ENCODE results near the gene G6PC3. TPM values are rescaled to one million over a fixed set of nuclear protein-coding genes. Genes with fewer than 3 reads are reported as not detected.

The G6PC3 gene
- total RNA-seq, 2 donors from 2014 or later = 88.8 to 129 TPM

DNA sequence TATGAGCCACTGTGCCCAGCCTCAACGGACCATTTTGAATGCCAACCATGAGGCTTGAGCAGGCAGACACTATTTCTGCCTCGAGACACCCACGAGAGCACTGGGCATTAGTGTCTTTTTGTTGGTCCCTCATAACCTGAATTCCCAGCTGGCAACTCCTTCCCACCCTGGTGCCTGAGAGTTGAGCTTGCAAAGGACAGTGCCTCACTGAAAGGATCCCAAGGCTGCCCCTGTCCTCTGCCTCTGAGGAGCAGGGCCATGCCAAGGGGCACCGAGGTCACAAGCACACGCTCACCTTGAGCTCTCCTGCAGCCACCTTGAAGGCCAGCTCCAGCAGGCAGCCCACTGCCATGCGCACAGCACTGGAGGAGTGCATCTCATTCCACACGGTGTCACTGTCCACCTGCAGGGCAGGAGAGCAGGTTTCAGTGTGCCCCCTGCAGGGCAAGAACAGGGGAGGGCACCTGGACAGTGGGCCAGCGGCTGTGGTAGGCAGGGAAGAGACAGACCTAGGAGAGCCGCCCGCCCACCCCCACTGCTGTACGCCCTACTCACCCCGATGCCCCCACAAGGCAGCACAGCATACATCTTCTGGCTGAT lies 12.8 kb downstream of the G6PC3 start:
- no peak overlapping the region for H3K9ac ChIP-seq (ENCODE audit: extremely low read depth, low read length, poor library complexity, severe bottlenecking)
- no peaks in the 10 kb centered on the region for H3K9me3 ChIP-seq (ENCODE audit: control insufficient read depth, low read length)
- Mint-ChIP-seq H3K36me3 (ENCODE audit: low read depth) (peaks cover 59% of the 10 kb centered on the region), H3K9me3 (no peaks in the 10 kb centered on the region), H3K27me3 (ENCODE audit: insufficient read depth) (no peaks in the 10 kb centered on the region), H3K27ac (no peak overlapping the region), H3K4me3 (no peak overlapping the region), H3K4me1 (peaks cover 21% of the 10 kb centered on the region)
- peaks cover 6% of the 10 kb centered on the region for H3K4me1 ChIP-seq (ENCODE audit: control insufficient read depth, insufficient read depth, low read length)
- H3K36me3 ChIP-seq (ENCODE audit: control insufficient read depth, insufficient read depth, low read length) = peaks cover 49% of the 10 kb centered on the region
- TF ChIP-seq, protein P1, sequence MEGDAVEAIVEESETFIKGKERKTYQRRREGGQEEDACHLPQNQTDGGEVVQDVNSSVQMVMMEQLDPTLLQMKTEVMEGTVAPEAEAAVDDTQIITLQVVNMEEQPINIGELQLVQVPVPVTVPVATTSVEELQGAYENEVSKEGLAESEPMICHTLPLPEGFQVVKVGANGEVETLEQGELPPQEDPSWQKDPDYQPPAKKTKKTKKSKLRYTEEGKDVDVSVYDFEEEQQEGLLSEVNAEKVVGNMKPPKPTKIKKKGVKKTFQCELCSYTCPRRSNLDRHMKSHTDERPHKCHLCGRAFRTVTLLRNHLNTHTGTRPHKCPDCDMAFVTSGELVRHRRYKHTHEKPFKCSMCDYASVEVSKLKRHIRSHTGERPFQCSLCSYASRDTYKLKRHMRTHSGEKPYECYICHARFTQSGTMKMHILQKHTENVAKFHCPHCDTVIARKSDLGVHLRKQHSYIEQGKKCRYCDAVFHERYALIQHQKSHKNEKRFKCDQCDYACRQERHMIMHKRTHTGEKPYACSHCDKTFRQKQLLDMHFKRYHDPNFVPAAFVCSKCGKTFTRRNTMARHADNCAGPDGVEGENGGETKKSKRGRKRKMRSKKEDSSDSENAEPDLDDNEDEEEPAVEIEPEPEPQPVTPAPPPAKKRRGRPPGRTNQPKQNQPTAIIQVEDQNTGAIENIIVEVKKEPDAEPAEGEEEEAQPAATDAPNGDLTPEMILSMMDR (conservative IDR thresholded peaks at IDR 0.05) = peak; percentile 51
- WGBS, 2 experiments (ENCODE audit: insufficient coverage in 1 of 2, insufficient read length in 1 of 2) = 93 to 100% methylated on average over 4 to 12 of the region's 12 CpGs
- H3K27ac ChIP-seq (ENCODE audit: low read depth, low read length) = no peak overlapping the region
- no peak overlapping the region for H3K4me3 ChIP-seq (ENCODE audit: low read length)
- H3K27me3 ChIP-seq (ENCODE audit: control insufficient read depth, insufficient read depth, low read length, poor library complexity, severe bottlenecking) = no peaks in the 10 kb centered on the region
- DNase-seq = no peak

DNA sequence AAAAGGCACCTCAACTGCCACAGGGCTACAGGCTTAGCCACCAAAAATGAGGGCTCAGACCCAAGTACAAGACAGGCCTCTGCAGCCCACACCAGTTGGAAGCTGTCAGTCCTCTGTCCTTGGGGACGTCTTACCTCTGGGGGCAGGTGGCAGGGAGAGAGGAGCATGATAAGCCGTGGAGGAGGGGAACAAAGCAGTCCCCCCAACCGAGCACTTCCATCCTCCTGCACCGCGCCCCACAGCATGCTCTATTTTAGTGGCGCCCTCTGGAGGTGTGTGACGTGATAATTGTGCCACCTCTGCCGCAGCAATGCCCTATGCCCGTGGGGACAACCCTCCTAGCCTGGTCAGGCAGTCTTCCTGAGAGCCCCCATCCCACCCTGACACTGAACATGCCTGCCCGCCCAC lies 13.6 kb downstream of the G6PC3 start:
- Histone ChIP-seq H3K27ac (ENCODE audit: low read depth, low read length) (no peak overlapping the region), H3K4me3 (ENCODE audit: low read length) (no peak overlapping the region), H3K9me3 (ENCODE audit: control insufficient read depth, low read length) (no peaks in the 10 kb centered on the region), H3K9ac (ENCODE audit: extremely low read depth, low read length, poor library complexity, severe bottlenecking) (no peak overlapping the region), H3K36me3 (ENCODE audit: control insufficient read depth, insufficient read depth, low read length) (peaks cover 53% of the 10 kb centered on the region), H3K4me1 (ENCODE audit: control insufficient read depth, insufficient read depth, low read length) (peaks cover 6% of the 10 kb centered on the region), H3K27me3 (ENCODE audit: control insufficient read depth, insufficient read depth, low read length, poor library complexity, severe bottlenecking) (no peaks in the 10 kb centered on the region)
- Mint-ChIP-seq H3K27me3 (ENCODE audit: insufficient read depth) (no peaks in the 10 kb centered on the region), H3K4me1 (peaks cover 21% of the 10 kb centered on the region), H3K36me3 (ENCODE audit: low read depth) (peaks cover 64% of the 10 kb centered on the region), H3K9me3 (no peaks in the 10 kb centered on the region), H3K4me3 (no peak overlapping the region), H3K27ac (peak overlapping the region; percentile 66)
- peak; percentile 90 for DNase-seq
- TF ChIP-seq, protein P1 (conservative IDR thresholded peaks at IDR 0.05) = peak; percentile 73
- 63 to 76% methylated on average over 2 to 10 of the region's 10 CpGs for WGBS, 2 experiments (ENCODE audit: insufficient coverage in 1 of 2, insufficient read length in 1 of 2)

DNA sequence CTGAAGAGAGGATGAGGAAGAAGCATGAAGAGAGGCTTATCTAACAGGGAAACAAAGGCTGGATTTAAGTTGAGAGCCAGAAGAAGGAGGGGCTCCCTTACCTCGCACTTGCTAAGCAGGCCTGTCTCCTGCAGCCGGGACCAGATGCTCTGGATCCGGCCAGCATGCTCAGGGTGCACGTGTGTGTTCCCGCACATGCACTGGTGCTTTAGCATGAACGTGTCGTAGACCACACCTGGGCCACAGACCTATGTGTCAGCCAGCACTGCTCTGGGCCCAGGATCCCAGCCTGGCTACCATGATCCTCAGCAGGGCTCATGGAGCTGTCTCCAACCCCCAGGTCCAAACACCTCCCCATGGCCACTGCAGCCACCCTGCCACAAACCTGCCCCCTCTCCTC lies 14.4 kb downstream of the G6PC3 start:
- Mint-ChIP-seq H3K36me3 (ENCODE audit: low read depth) (peaks cover 59% of the 10 kb centered on the region), H3K4me1 (peaks cover 21% of the 10 kb centered on the region), H3K9me3 (no peaks in the 10 kb centered on the region), H3K4me3 (no peak overlapping the region), H3K27me3 (ENCODE audit: insufficient read depth) (no peaks in the 10 kb centered on the region), H3K27ac (peak overlapping the region; percentile 66)
- Histone ChIP-seq H3K9ac (ENCODE audit: extremely low read depth, low read length, poor library complexity, severe bottlenecking) (no peak overlapping the region), H3K9me3 (ENCODE audit: control insufficient read depth, low read length) (no peaks in the 10 kb centered on the region), H3K4me1 (ENCODE audit: control insufficient read depth, insufficient read depth, low read length) (peaks cover 6% of the 10 kb centered on the region), H3K4me3 (ENCODE audit: low read length) (no peak overlapping the region), H3K27ac (ENCODE audit: low read depth, low read length) (no peak overlapping the region), H3K36me3 (ENCODE audit: control insufficient read depth, insufficient read depth, low read length) (peaks cover 49% of the 10 kb centered on the region), H3K27me3 (ENCODE audit: control insufficient read depth, insufficient read depth, low read length, poor library complexity, severe bottlenecking) (no peaks in the 10 kb centered on the region)
- 87 to 91% methylated on average over 3 to 7 of the region's 7 CpGs for WGBS, 2 experiments (ENCODE audit: insufficient coverage in 1 of 2, insufficient read length in 1 of 2)
- DNase-seq = no peak
- TF ChIP-seq, protein P1 (conservative IDR thresholded peaks at IDR 0.05) = no peak
